CD4-positive, alpha-beta T cell (primary cell): ENCODE measurements around the gene EEF1A2. TPM values are rescaled to one million over a fixed set of nuclear protein-coding genes. Genes with fewer than 3 reads are reported as not detected.

ENCODE experiments used
- ATAC-seq: fragments of 200-7000 bp; cut with Tn5 transposase; one replicate; pipeline ENCODE4 v1.10.0; 2022; ENCODE audit warnings: mild to moderate bottlenecking; ENCODE audit not compliant: poor library complexity
- CTCF ChIA-PET: fragments of 350-600 bp; sonication (Branson Sonifier 250); formaldehyde crosslinking; loops from one replicate; lab custom pipeline; 2021; ENCODE audit warnings: antibody characterized with exemption, inconsistent platforms; lab: Charles Lee
- POLR2A ChIA-PET: fragments of 350-600 bp; sonication (Branson Sonifier 250); formaldehyde crosslinking; loops from one replicate; lab custom pipeline; 2021; ENCODE audit warnings: antibody characterized with exemption, inconsistent platforms; lab: Charles Lee
- DNase-seq, 14 experiments: peaks; one replicate each; pipeline ENCODE4 v3.0.0-alpha.2; 2013 to 2020; ENCODE audit warnings: mixed read lengths in 2 of 14
- H3K27ac ChIP-seq, 2 donors: one replicate each; pipeline versions ENCODE4 v1.5.1 to v1.7.0; 2013; ENCODE audit warnings: low read length in 2 of 2, low read depth in 1 of 2, mild to moderate bottlenecking in 1 of 2
- H3K27me3 ChIP-seq, 2 experiments: 1 replicate in 1 of 2; 2 replicates in 1 of 2; pipeline versions ENCODE4 v1.6.1 to v1.7.0; 2013; ENCODE audit warnings: low read length in 2 of 2, control low read depth in 1 of 2, mild to moderate bottlenecking in 1 of 2, moderate library complexity in 1 of 2; ENCODE audit not compliant: insufficient read depth in 2 of 2, control insufficient read depth in 1 of 2
- H3K36me3 ChIP-seq: one replicate; pipeline ENCODE4 v1.6.1; 2013; ENCODE audit warnings: low read length, control low read depth; ENCODE audit not compliant: insufficient read depth
- H3K4me1 ChIP-seq: one replicate; pipeline ENCODE4 v1.6.1; 2013; ENCODE audit warnings: low read length, control low read depth; ENCODE audit not compliant: insufficient read depth
- H3K4me3 ChIP-seq: one replicate; pipeline ENCODE4 v1.5.1; 2013; ENCODE audit warnings: mild to moderate bottlenecking, low read length, moderate library complexity
- H3K9me3 ChIP-seq, 2 experiments: 1 replicate in 1 of 2; 2 replicates in 1 of 2; pipeline versions ENCODE4 v1.6.1 to v1.7.0; 2013; ENCODE audit warnings: low read length in 2 of 2, mild to moderate bottlenecking in 2 of 2, control low read depth in 1 of 2, moderate library complexity in 1 of 2; ENCODE audit not compliant: control insufficient read depth in 1 of 2, insufficient read depth in 1 of 2
- H3K27ac Mint-ChIP-seq: one replicate; pipeline ENCODE4 v1.8.0; 2020; ENCODE audit warnings: mixed read lengths
- H3K27me3 Mint-ChIP-seq: one replicate; pipeline ENCODE4 v1.8.0; 2021; ENCODE audit warnings: mixed read lengths
- H3K36me3 Mint-ChIP-seq: one replicate; pipeline ENCODE4 v1.8.0; 2021; ENCODE audit warnings: low read depth, mixed read lengths
- H3K4me1 Mint-ChIP-seq: one replicate; pipeline ENCODE4 v1.8.0; 2021; ENCODE audit warnings: low read depth, mixed read lengths
- H3K4me3 Mint-ChIP-seq: one replicate; pipeline ENCODE4 v1.8.0; 2020; ENCODE audit warnings: mild to moderate bottlenecking, mixed read lengths
- H3K9me3 Mint-ChIP-seq: one replicate; pipeline ENCODE4 v1.8.0; 2020; ENCODE audit warnings: mixed read lengths
- intact Hi-C, 2 experiments: fragments of 100-400 bp; cut with DNase I in 1 of 2; cut with micrococcal nuclease in 1 of 2; formaldehyde crosslinking; loops; one replicate each; pipeline versions ENCODE4 v1.15.1 to v1.9.0; 2023 to 2025; cut with DNase I, micrococcal nuclease
- total RNA-seq, 174 experiments: library from RNA in 2 of 174; stranded (reverse) in 2 of 174; gene quantifications; one replicate each; pipeline ENCODE4 v1.2.3 and lab custom pipeline; 2021 to 2026
- TF ChIP-seq, protein P1 (sequence below): fragments of 200-600 bp; IDR thresholded peaks from one replicate; pipeline ENCODE4 v1.8.0; 2022; ENCODE audit warnings: antibody characterized with exemption, mild to moderate bottlenecking

The EEF1A2 gene
- total RNA-seq, 2 experiments from 2014 or later, result 0.92 to 1.1 TPM

- ATAC-seq (no peak), DNase-seq (no peak)
- H3K4me3 Mint-ChIP-seq, result no peak overlapping the region
- H3K4me1 ChIP-seq, result no peaks in the 10 kb centered on the region
- H3K9me3 ChIP-seq, result peaks cover 0 to 26% of the 10 kb centered on the region in 2 experiments
- H3K27ac ChIP-seq, result no peak overlapping the region
- peaks cover 29% of the 10 kb centered on the region for H3K27me3 Mint-ChIP-seq
- H3K27ac Mint-ChIP-seq, result no peak overlapping the region
- CTCF ChIA-PET, result no interaction called here
- no peak overlapping the region for H3K4me3 ChIP-seq
- POLR2A ChIA-PET, result no interaction called here
- H3K27me3 ChIP-seq, result peaks cover 20 to 30% of the 10 kb centered on the region in 2 experiments
- H3K9me3 Mint-ChIP-seq, result no peaks in the 10 kb centered on the region
- no peaks in the 10 kb centered on the region for H3K36me3 ChIP-seq
- TF ChIP-seq, protein P1, sequence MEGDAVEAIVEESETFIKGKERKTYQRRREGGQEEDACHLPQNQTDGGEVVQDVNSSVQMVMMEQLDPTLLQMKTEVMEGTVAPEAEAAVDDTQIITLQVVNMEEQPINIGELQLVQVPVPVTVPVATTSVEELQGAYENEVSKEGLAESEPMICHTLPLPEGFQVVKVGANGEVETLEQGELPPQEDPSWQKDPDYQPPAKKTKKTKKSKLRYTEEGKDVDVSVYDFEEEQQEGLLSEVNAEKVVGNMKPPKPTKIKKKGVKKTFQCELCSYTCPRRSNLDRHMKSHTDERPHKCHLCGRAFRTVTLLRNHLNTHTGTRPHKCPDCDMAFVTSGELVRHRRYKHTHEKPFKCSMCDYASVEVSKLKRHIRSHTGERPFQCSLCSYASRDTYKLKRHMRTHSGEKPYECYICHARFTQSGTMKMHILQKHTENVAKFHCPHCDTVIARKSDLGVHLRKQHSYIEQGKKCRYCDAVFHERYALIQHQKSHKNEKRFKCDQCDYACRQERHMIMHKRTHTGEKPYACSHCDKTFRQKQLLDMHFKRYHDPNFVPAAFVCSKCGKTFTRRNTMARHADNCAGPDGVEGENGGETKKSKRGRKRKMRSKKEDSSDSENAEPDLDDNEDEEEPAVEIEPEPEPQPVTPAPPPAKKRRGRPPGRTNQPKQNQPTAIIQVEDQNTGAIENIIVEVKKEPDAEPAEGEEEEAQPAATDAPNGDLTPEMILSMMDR, result no peak
- H3K4me1 Mint-ChIP-seq, result no peaks in the 10 kb centered on the region
- no peaks in the 10 kb centered on the region for H3K36me3 Mint-ChIP-seq
- intact Hi-C loops, result no loop called here
Measured at GRCh38 chr20:63490416-63490815, 8.5 kb downstream of the EEF1A2 start.

DNA sequence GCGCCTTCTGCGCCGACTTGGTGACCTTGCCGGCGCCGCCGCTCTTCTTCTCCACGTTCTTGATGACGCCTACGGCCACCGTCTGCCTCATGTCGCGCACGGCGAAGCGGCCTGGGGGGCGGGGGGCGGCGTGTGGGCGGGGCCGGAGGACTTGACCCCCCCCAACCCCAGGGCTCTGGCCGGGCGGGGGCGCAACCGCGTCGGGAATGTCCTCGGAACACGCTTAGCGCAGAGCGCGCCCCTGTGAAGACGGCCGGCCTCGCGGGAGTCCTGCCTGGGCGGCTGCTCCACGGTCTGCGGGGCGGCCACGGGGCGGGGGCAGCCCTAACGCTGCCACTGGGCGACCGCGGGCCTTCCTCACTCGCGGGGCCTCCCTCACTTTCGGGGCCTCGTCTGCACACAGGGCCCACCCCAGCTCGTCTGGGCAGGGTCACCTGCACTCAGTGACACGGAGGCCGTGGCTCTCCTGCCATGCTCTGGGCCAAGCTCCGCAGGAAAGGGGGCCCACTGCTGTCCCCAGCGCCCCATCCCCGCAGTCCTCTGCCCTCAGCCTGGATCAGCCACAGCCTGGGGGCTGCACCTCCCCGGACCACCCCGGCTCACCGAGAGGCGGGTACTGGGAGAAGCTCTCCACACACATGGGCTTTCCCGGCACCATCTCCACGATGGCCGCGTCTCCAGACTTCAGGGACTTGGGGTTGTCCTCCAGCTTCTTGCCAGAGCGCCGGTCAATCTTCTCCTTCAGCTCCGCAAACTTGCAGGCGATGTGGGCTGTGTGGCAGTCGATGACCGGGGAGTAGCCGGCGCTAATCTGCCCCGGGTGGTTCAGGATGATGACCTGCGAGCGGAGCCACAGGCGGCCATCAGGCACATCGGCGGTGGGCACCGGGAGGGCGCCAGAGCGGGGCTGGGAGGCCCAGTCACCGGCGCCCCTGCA, 10.3 kb downstream of the EEF1A2 start:
- H3K36me3 Mint-ChIP-seq, result no peaks in the 10 kb centered on the region
- ChIA-PET POLR2A (no interaction called here), CTCF (no interaction called here)
- peaks cover 22 to 30% of the 10 kb centered on the region in 2 experiments for H3K27me3 ChIP-seq
- no peak overlapping the region for H3K4me3 Mint-ChIP-seq
- no peak overlapping the region for H3K4me3 ChIP-seq
- no peak overlapping the region for H3K27ac Mint-ChIP-seq
- no peaks in the 10 kb centered on the region for H3K4me1 ChIP-seq
- TF ChIP-seq, protein P1, result no peak
- no peaks in the 10 kb centered on the region for H3K36me3 ChIP-seq
- no peaks in the 10 kb centered on the region for H3K9me3 Mint-ChIP-seq
- peaks cover 33% of the 10 kb centered on the region for H3K27me3 Mint-ChIP-seq
- peaks cover 0 to 26% of the 10 kb centered on the region in 2 experiments for H3K9me3 ChIP-seq
- DNase-seq (no peak), ATAC-seq (no peak)
- H3K27ac ChIP-seq, result no peak overlapping the region
- intact Hi-C loops, result no loop called here
- no peaks in the 10 kb centered on the region for H3K4me1 Mint-ChIP-seq

- no peaks in the 10 kb centered on the region for H3K9me3 Mint-ChIP-seq
- DNase-seq (no peak), ATAC-seq (no peak)
- H3K4me1 ChIP-seq, result no peaks in the 10 kb centered on the region
- H3K9me3 ChIP-seq, result peaks cover 0 to 21% of the 10 kb centered on the region in 2 experiments
- H3K27me3 ChIP-seq, result peaks cover 22 to 35% of the 10 kb centered on the region in 2 experiments
- no peak overlapping the region for H3K4me3 Mint-ChIP-seq
- intact Hi-C loops, result no loop called here
- H3K36me3 ChIP-seq, result no peaks in the 10 kb centered on the region
- H3K4me1 Mint-ChIP-seq, result no peaks in the 10 kb centered on the region
- H3K27ac Mint-ChIP-seq, result no peak overlapping the region
- H3K27me3 Mint-ChIP-seq, result peaks cover 37% of the 10 kb centered on the region
- ChIA-PET POLR2A (no interaction called here), CTCF (no interaction called here)
- H3K36me3 Mint-ChIP-seq, result no peaks in the 10 kb centered on the region
- TF ChIP-seq, protein P1, result no peak
- H3K4me3 ChIP-seq, result no peak overlapping the region
- H3K27ac ChIP-seq, result no peak overlapping the region
Measured at GRCh38 chr20:63487781-63488241, 11.1 kb downstream of the EEF1A2 start.
